NCI-H2227 (cell line): ENCODE data around the gene ISCU.
"Not testable (repeated sequence)": the region's sequence is repeated elsewhere in the genome, so short reads cannot be mapped to it uniquely, and the experiment has no call there.

Experiments
- DNase-seq: peaks from one replicate; lab custom pipeline; 2025; ENCODE audit not compliant: unreplicated experiment; lab: John Stamatoyannopoulos, UW

ISCU gene

GRCh38 chr12:108568338-108569154 is 6.2 kb downstream of the ISCU start:
- no peak for DNase-seq

DNA sequence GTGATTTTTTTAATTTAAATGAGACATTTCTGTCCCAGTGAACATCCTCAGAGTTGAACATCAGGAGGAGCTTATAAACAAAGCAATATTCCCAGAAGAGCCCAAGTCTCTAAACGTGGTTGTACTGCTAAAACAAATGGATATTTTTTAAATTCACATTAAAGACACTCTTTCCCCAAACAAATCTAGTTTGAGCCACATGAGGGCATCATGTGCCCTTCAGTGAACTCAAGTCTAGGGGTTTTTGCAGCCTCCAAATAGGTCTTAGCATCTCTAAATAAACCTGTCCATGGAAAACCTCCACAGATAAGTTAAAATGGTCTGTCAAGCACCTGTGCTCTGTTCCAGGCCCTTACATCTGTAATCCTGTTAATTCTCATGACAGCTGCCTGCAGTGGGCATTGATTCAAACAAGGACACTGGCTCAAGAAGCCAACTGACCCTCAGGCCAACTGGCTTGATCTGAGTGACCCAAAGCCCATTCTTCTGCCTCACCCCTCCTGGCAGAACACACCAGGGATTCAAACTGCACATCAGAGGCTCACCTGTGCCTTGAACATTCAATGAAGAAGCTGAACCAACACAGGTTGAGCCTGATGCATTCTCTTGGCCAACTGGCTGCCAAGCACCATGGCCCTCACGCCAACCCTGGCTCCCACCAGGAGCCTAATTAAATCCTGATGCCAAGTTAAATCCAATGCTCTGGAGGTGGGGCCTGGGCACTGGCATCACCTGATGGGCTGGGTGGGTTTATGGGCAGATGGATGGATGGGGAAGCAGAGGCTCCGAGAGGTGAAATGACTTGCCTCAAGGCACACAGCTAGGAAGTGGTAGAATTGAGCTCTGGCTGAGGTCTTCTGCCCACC is 8.6 kb downstream of the ISCU start:
- no peak for DNase-seq

- no peak for DNase-seq
Measured at GRCh38 chr12:108571609-108572165, 9.3 kb downstream of the ISCU start.

DNA sequence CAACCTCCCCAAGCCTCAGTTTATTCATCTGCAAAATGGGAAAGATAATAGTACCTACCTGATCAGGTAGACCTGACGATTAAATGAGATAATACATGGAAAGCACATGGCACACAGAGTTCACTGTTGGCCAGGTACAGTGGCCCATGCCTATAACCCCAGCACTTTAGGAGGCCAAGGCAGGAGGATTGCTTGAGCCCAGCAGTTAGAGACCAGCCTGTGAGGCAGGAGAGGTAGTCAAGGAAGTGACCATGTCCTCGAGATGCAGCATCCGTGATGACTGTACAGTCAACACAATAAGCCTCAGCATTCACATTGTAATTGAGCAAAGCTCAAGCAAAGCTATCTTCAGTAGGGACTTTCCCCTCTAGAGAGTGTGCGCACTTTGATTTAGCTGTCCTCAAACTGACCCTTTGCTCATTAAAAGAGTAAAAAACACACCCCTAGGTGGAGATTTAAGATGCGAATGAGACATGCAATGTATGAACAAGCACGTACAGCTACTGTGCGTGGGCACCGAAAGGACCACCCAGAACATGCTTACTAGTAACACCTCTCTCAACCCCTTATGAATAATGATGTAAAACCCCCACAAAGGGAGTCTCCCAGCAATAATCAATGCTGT is 9.9 kb downstream of the ISCU start:
- no peak for DNase-seq

- no peak for DNase-seq
Measured at GRCh38 chr12:108573317-108573716, 10.9 kb downstream of the ISCU start.

DNA sequence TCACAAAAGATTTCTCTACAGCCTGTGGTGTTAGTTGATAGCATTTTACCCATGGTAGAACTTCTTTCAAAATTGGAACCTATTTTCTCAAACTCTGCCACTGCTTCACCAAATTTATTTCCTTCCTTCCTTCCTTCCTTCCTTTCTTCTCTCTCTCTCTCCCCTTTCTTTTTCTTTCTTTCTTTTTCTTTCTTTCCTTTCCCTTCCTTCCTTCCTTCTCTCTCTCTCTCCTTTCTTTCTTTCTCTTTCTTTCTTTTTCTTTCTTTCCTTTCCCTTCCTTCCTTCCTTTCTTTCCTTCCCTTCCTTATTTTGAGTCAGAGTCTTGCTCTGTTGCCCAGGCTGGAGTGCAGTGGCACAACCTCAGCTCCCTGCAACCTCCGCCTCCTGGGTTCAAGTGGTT is 11.9 kb downstream of the ISCU start:
- not testable (repeated sequence) for DNase-seq

DNA sequence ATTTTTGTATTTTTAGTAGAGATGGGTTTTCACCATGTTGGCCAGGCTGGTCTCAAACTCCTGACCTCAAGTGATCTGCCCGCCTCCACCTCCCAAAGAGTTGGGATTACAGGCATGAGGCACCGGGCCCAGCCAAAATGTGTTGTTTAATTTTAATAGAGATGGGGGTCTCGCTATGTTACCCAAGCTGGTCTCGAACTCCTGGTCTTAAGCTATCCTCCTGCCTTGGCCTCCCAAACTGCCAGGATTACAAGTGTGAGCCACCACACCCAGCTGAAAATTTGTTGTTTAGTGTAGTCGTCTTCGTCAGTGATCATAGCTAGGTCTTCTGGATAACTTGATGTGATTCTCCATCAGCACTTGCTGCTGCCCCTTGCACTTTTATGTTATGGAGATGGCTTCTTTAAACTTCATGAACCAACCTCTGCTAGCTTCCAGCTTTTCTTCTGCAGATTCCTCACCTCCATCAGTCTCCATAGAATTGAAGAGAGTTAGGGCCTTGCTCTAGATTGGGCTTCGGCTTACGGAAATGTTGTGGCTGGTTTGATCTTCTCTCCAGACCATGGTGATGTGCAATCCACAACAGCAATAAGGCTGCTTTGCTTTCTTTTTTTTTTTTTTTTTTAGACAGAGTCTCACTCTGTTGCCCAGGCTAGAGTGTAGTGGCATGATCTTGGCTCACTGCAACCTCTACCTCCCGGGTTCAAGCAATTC is 13.0 kb downstream of the ISCU start:
- DNase-seq, result no peak

DNA sequence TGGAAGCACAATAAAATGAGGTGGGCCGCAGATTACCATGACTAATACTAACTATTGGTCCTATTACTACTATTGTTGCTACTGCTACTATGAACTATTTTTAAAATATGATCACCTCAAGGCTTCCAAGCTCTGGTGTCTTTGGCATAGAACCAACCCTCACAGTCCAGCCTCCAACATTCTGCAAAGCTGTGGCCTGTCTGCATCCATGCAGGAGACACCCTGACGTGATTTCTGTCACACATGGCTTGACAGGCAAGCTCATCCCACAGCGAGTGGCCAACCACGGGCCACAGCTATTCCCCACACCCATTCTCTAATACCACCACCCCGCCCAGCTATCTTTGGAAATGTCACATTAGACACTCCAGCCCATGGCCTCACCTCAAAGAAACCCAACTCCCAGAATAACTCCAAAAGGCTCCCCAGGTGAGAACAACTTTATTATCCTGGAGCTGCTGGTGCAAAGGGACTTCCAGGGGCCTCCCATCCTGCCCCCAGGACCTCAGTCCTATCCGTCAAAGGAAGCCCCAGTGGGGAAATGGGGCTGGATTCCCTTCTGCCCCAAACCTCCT is 14.4 kb downstream of the ISCU start:
- DNase-seq, result no peak

DNA sequence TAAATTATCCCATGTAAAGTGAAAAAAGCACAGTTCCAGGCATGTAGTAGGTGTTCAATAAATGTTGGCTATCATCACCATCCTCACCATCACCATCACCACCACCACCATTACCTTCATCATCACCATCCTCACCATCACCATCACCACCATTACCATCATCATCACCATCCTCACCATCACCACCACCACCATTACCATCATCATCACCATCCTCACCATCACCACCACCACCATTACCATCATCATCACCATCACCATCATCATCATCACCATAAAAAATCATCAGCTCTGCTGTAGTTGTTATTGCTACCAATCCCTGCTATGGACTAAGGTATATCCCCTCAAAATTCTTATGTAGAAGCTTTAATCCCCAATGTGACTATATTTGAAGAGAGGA is 15.1 kb downstream of the ISCU start:
- no peak for DNase-seq

- no peak for DNase-seq
Measured at GRCh38 chr12:108578264-108578663, 15.9 kb downstream of the ISCU start.

DNA sequence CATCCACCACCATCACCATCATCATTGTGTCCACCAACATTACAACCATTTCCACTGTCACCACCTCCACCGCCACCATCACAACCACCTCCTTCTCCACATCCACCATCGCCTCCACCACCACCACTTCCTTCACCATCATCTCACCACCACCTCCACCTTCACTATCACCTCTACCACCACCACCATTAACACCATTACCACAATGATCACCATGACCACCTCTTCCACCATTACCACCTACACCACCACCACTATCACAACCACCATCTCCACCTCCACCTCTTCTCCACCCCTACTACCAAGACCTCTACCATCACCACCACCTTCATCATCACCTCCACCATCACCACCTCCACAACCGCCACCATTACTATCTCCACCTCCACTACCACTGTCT is 16.4 kb downstream of the ISCU start:
- no peak for DNase-seq

DNA sequence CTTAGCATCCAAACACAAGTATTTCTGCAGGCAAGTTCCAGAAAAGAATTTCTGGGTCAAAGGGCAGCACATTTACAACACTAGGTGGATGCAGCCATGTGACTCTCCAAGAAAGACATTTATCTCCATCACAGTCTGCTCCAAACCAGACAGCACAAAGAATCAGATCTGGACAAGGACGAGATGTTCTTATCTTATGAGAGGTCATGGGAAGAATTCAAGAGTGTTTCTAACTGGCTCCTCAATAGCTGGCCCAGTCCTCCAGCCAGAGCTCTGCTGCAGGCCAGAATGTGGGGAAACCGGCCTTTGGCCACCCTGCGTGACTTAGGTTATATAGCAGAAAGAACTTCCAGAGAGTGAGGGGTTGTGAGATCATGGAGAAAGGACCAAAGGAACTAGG is 18.1 kb downstream of the ISCU start:
- DNase-seq, result no peak

- no peak for DNase-seq
Measured at GRCh38 chr12:108581311-108582227, 19.2 kb downstream of the ISCU start.

DNA sequence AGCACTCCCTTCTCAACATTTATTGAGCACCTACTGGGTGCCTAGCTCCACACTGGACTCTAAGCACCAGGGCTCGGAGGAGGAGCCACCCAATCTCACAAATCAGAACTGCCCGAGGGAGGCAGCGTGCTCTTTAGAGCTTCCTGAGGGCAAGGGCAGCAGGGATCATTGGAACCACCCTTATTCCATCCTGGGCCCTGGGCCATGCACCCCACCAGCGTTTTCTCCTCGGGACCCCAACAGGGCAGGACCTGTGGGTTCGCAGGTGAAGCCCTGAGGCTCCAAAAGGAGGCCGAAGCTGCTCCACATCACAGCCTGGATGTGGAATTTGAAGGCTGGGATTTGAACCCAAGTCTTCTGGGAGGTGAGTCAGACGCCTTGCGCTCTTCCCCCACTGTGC is 20.1 kb downstream of the ISCU start:
- no peak for DNase-seq

- DNase-seq, result no peak
Measured at GRCh38 chr12:108582978-108583770, 20.8 kb downstream of the ISCU start.

GRCh38 chr12:108583991-108584390 is 21.6 kb downstream of the ISCU start:
- DNase-seq, result no peak

DNA sequence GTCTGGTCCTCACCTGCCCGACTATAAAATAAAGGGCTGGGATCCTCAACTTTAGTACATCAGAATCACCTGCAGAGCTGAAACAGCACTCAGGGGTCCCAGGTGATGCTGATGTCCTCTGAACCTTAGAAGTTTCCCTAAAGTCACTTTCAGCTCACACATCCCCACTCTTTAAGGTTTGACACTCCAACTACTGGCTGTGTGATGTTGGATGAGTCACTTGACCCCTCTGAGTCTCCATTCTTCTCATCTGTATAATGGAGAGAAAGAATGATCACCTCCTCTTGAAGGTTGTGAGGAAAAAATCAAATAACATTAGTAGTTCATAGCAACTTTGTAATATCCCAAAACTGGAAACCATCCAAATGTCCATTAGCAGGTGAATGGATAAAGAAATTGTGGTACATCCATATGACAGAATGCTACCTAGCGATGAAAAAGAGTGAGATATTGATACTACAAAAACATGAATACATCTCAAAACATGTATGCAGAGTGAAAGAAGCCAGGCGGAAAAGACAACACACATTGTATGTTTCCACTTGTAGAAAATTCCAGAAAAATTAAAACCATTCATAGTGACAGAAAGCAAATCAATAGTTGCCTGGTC is 22.2 kb downstream of the ISCU start:
- no peak for DNase-seq

GRCh38 chr12:108585864-108586263 is 23.5 kb downstream of the ISCU start:
- DNase-seq, result no peak
